Measurements from ENCODE around the gene SYNGR4. TPM values are rescaled to one million over a fixed set of nuclear protein-coding genes. Genes with fewer than 3 reads are reported as not detected.

SYNGR4 gene
- total and polyA plus RNA-seq, 5 experiments from 2014 or later, result not detected

Other genes starting within 250 kb of the SYNGR4 start
- gene LIG1, start 194.0 kb upstream of the SYNGR4 start, total RNA-seq, result 100 to 1,000 TPM; 129 to 131 TPM
- gene LIG1, start 194.0 kb upstream of the SYNGR4 start, polyA plus RNA-seq, result 10 to 100 TPM; 27.6 to 32.8 (median 28.8) TPM
- gene ZSWIM9, start 193.7 kb upstream of the SYNGR4 start, total RNA-seq, result 1 to 10 TPM; 8.9 to 9.4 TPM
- 1 to 10 TPM in 1 of 3 donors, under 1 TPM in 2; 0.26 to 1.2 (median 0.91) TPM for gene ZSWIM9, start 193.7 kb upstream of the SYNGR4 start, polyA plus RNA-seq
- 100 to 1,000 TPM; 301 to 314 TPM for gene CARD8, start 108.5 kb upstream of the SYNGR4 start, total RNA-seq
- gene CARD8, start 108.5 kb upstream of the SYNGR4 start, polyA plus RNA-seq, result 100 to 1,000 TPM in 1 of 3 donors, 10 to 100 TPM in 2; 73.3 to 104 (median 87.7) TPM
- not detected for gene ZNF114, start 94.3 kb upstream of the SYNGR4 start, total RNA-seq
- under 1 TPM in 1 of 3 donors, not detected in 2; 0.17 TPM for gene ZNF114, start 94.3 kb upstream of the SYNGR4 start, polyA plus RNA-seq
- gene EMP3, start 38.8 kb upstream of the SYNGR4 start, total RNA-seq, result 100 to 1,000 TPM; 275 to 277 TPM
- gene EMP3, start 38.8 kb upstream of the SYNGR4 start, polyA plus RNA-seq, result 100 to 1,000 TPM; 514 to 721 (median 617) TPM
- 10 to 100 TPM; 25.0 to 29.4 TPM for gene TMEM143, start 427 bp upstream of the SYNGR4 start, total RNA-seq
- gene TMEM143, start 427 bp upstream of the SYNGR4 start, polyA plus RNA-seq, result 10 to 100 TPM in 1 of 3 donors, 1 to 10 TPM in 2; 3.9 to 10.7 (median 4.9) TPM
- gene KDELR1, start 27.2 kb downstream of the SYNGR4 start, total RNA-seq, result 10 to 100 TPM; 49.6 TPM
- gene KDELR1, start 27.2 kb downstream of the SYNGR4 start, polyA plus RNA-seq, result 10 to 100 TPM; 21.3 to 24.8 (median 22.5) TPM
- under 1 TPM; 0.08 to 0.11 TPM for gene GRIN2D, start 29.3 kb downstream of the SYNGR4 start, total RNA-seq
- not detected for gene GRIN2D, start 29.3 kb downstream of the SYNGR4 start, polyA plus RNA-seq
- gene GRWD1, start 81.6 kb downstream of the SYNGR4 start, total RNA-seq, result 10 to 100 TPM; 39.1 to 41.2 TPM
- 10 to 100 TPM; 32.9 to 59.9 (median 40.3) TPM for gene GRWD1, start 81.6 kb downstream of the SYNGR4 start, polyA plus RNA-seq
- gene KCNJ14, start 91.2 kb downstream of the SYNGR4 start, total RNA-seq, result 1 to 10 TPM; 2.7 to 2.9 TPM
- gene KCNJ14, start 91.2 kb downstream of the SYNGR4 start, polyA plus RNA-seq, result under 1 TPM in 2 of 3 donors, not detected in 1; 0.39 to 0.42 TPM
- gene CYTH2, start 105.0 kb downstream of the SYNGR4 start, total RNA-seq, result 10 to 100 TPM; 72.2 to 77.7 TPM
- gene CYTH2, start 105.0 kb downstream of the SYNGR4 start, polyA plus RNA-seq, result 10 to 100 TPM; 20.5 to 32.0 (median 28.2) TPM
- 10 to 100 TPM; 21.4 to 21.5 TPM for gene LMTK3, start 147.5 kb downstream of the SYNGR4 start, total RNA-seq
- under 1 TPM in 1 of 3 donors, not detected in 2; 0.15 TPM for gene LMTK3, start 147.5 kb downstream of the SYNGR4 start, polyA plus RNA-seq
- not detected for gene SULT2B1, start 187.8 kb downstream of the SYNGR4 start, total RNA-seq
- under 1 TPM in 1 of 3 donors, not detected in 2; 0.18 TPM for gene SULT2B1, start 187.8 kb downstream of the SYNGR4 start, polyA plus RNA-seq
- not detected for gene SPACA4, start 242.4 kb downstream of the SYNGR4 start, total RNA-seq
- gene SPACA4, start 242.4 kb downstream of the SYNGR4 start, polyA plus RNA-seq, result not detected

All from naive thymus-derived CD8-positive, alpha-beta T cell (primary cell).